DOHH2 (cell line): Measurements from ENCODE around the gene KDM6A.

Source experiments
- H3F3A ChIP-seq: fragments of 200-600 bp; sonication (generic), shearing (Covaris generic); 2 replicates; pipeline ENCODE4 v1.6.0; 2016; ENCODE audit warnings: antibody characterized with exemption, mild to moderate bottlenecking; ENCODE audit not compliant: control insufficient read depth, insufficient read depth
- H3K27ac ChIP-seq: fragments of 200-600 bp; sonication (generic); 2 replicates; pipeline ENCODE4 v1.5.1; 2014; ENCODE audit warnings: low read depth, mild to moderate bottlenecking, low read length, moderate library complexity
- H3K27me3 ChIP-seq: fragments of 200-600 bp; sonication (generic); 2 replicates; pipeline ENCODE4 v1.6.1; 2014; ENCODE audit warnings: mild to moderate bottlenecking, low read length, mixed read lengths; ENCODE audit not compliant: control insufficient read depth
- H3K36me3 ChIP-seq: fragments of 200-600 bp; sonication (generic); 2 replicates; pipeline ENCODE4 v1.6.1; 2014; ENCODE audit warnings: mild to moderate bottlenecking, low read length, moderate library complexity, mixed read lengths; ENCODE audit not compliant: control insufficient read depth
- H3K4me1 ChIP-seq: fragments of 200-600 bp; sonication (generic); 2 replicates; pipeline ENCODE4 v1.6.1; 2014; ENCODE audit warnings: mild to moderate bottlenecking, low read length, mixed read lengths; ENCODE audit not compliant: control insufficient read depth
- H3K4me2 ChIP-seq: fragments of 200-600 bp; sonication (generic); 2 replicates; pipeline ENCODE4 v1.6.0; 2014; ENCODE audit warnings: mild to moderate bottlenecking, low read length, moderate library complexity
- H3K4me3 ChIP-seq: fragments of 200-600 bp; sonication (generic); 2 replicates; pipeline ENCODE4 v1.5.1; 2014; ENCODE audit warnings: mild to moderate bottlenecking, low read length, mixed read lengths
- H3K79me2 ChIP-seq: fragments of 200-600 bp; sonication (generic); 2 replicates; pipeline ENCODE4 v1.6.1; 2014; ENCODE audit warnings: mild to moderate bottlenecking, low read length, mixed read lengths; ENCODE audit not compliant: control insufficient read depth
- H3K9me2 ChIP-seq: fragments of 200-600 bp; sonication (generic); replicated peaks from 2 replicates; pipeline ENCODE4 v1.6.1; 2014; ENCODE audit warnings: mild to moderate bottlenecking, low read length, mixed read lengths; ENCODE audit not compliant: control insufficient read depth
- H3K9me3 ChIP-seq: fragments of 200-600 bp; sonication (generic); 2 replicates; pipeline ENCODE4 v1.6.1; 2014; ENCODE audit warnings: antibody characterized with exemption, low read length, mixed read lengths; ENCODE audit not compliant: control insufficient read depth, insufficient read depth
- H4K20me1 ChIP-seq: fragments of 200-600 bp; sonication (generic); 2 replicates; pipeline ENCODE4 v1.6.0; 2014; ENCODE audit warnings: low read depth, mild to moderate bottlenecking, antibody characterized with exemption, low read length, moderate library complexity; ENCODE audit not compliant: control insufficient read depth, insufficient read depth
- CTCF ChIP-seq: fragments of 200-600 bp; sonication (generic); IDR thresholded peaks from one replicate; pipeline ENCODE4 v1.5.1; 2014; ENCODE audit warnings: antibody characterized with exemption, mild to moderate bottlenecking, low read depth, low read length; ENCODE audit not compliant: poor library complexity, severe bottlenecking
- EZH2phosphoT487 ChIP-seq: fragments of 200-600 bp; sonication (generic); IDR thresholded peaks from 2 replicates; pipeline ENCODE4 v1.6.1; 2017; ENCODE audit warnings: borderline replicate concordance, mild to moderate bottlenecking, antibody characterized with exemption, low read length, moderate library complexity, mixed read lengths

KDM6A gene

GRCh38 chrX:45077748-45078424 is 204.9 kb downstream of the KDM6A start:
- Histone ChIP-seq H3K4me2 (no peak overlapping the region), H3K27me3 (no peaks in the 10 kb centered on the region), H3K9me2 (no peaks in the 10 kb centered on the region), H3K36me3 (peaks cover 16% of the 10 kb centered on the region), H3K27ac (no peak overlapping the region), H3F3A (no peaks in the 10 kb centered on the region), H3K9me3 (no peaks in the 10 kb centered on the region), H3K4me1 (no peaks in the 10 kb centered on the region), H4K20me1 (no peaks in the 10 kb centered on the region), H3K4me3 (no peak overlapping the region), H3K79me2 (peaks cover 14% of the 10 kb centered on the region)
- TF ChIP-seq EZH2phosphoT487, result no peak
- no peak for TF ChIP-seq CTCF

DNA sequence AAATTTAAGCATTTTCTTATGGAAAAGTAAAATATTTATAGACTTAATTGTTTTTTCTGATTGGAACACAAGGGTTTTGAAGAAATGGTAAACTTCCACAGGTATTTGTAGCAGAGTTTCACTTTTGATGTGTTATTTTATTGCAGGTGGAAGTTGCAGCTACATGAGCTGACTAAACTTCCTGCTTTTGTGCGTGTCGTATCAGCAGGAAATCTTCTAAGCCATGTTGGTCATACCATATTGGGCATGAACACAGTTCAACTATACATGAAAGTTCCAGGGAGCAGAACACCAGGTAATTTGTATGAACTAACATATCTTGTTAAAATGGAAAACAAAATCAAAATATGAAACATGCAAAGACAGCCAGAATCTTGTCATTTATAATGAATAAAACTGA is 210.3 kb downstream of the KDM6A start:
- Histone ChIP-seq H3K36me3 (peaks cover 17% of the 10 kb centered on the region), H4K20me1 (no peaks in the 10 kb centered on the region), H3K4me3 (no peak overlapping the region), H3K27ac (no peak overlapping the region), H3K27me3 (no peaks in the 10 kb centered on the region), H3K9me3 (no peaks in the 10 kb centered on the region), H3F3A (no peaks in the 10 kb centered on the region), H3K4me1 (no peaks in the 10 kb centered on the region), H3K9me2 (no peaks in the 10 kb centered on the region), H3K79me2 (no peaks in the 10 kb centered on the region), H3K4me2 (no peak overlapping the region)
- TF ChIP-seq EZH2phosphoT487 (no peak), CTCF (no peak)

DNA sequence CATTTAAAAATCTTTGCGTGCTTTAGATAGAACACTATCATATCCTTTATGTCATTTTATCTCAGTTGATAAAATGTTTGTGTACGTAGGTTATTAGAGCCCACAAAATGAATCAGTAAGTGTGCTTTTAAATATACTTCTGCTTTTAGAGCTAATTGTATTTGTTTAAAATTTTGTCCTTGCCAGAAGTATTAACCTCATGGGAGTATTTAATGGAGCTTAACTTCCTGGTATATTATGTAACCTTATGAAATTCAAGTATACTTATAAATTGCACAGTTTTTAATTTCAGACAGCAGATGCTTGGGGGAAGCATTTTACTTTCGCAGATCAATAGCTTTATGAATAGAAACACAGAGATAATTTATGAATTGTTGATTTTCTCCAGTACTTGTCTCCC is 237.5 kb downstream of the KDM6A start:
- Histone ChIP-seq H3K4me1 (no peaks in the 10 kb centered on the region), H3K36me3 (peaks cover 27% of the 10 kb centered on the region), H3F3A (no peaks in the 10 kb centered on the region), H3K9me3 (no peaks in the 10 kb centered on the region), H3K9me2 (no peaks in the 10 kb centered on the region), H3K27me3 (no peaks in the 10 kb centered on the region), H3K79me2 (no peaks in the 10 kb centered on the region), H3K4me3 (no peak overlapping the region), H3K27ac (no peak overlapping the region), H3K4me2 (no peak overlapping the region), H4K20me1 (no peaks in the 10 kb centered on the region)
- TF ChIP-seq EZH2phosphoT487 (no peak), CTCF (no peak)
